HepG2 (cell line): ENCODE data around the gene ATN1. TPM values are rescaled to one million over a fixed set of nuclear protein-coding genes. Genes with fewer than 3 reads are reported as not detected.

Source experiments
- ATAC-seq: fragments of 200-7000 bp; cut with Tn5 transposase; 3 replicates; pipeline ENCODE4 v1.9.1; 2020; ENCODE audit warnings: mild to moderate bottlenecking, moderate library complexity
- BruUV-seq: library from RNA; stranded (reverse); fragments of 400-500 nt; replicated peaks from 2 replicates; lab custom pipeline; 2021; lab: Mats Ljungman, UMichigan
- CTCF ChIA-PET: fragments of 300-600 bp; formaldehyde crosslinking; extraction: SDS; loops from one replicate; lab custom pipeline; 2021; ENCODE audit warnings: low total read pairs, inconsistent platforms, low intra/inter-chr PET ratio; lab: Yijun Ruan, JAX
- POLR2A ChIA-PET: fragments of 350-600 bp; sonication (Branson Sonifier 250); formaldehyde crosslinking; loops from one replicate; lab custom pipeline; 2020; ENCODE audit warnings: antibody characterized with exemption, inconsistent platforms; lab: Yijun Ruan, JAX
- DNase-seq: peaks from one replicate; pipeline ENCODE4 v3.0.0-alpha.2; 2015; ENCODE audit warnings: low spot score
- FAIRE-seq: peaks from 3 replicates; lab custom pipeline; 2011; peaks lifted over from hg19 to GRCh38; lab: Jason Lieb, UNC
- H2AFZ ChIP-seq: one replicate; pipeline ENCODE4 v1.6.1; 2011; ENCODE audit warnings: low read length, inconsistent platforms
- H3K27ac ChIP-seq: fragments of 300-600 bp; 3 replicates; pipeline ENCODE4 v1.8.0; 2011; ENCODE audit warnings: mixed run types, mild to moderate bottlenecking, mixed read lengths, low read length, inconsistent platforms; ENCODE audit not compliant: insufficient read depth; ENCODE audit errors: extremely low read length
- H3K27me3 ChIP-seq, 2 experiments: fragments of 200-600 bp in 1 of 2; 2 replicates in 1 of 2; 3 replicates in 1 of 2; pipeline versions ENCODE4 v1.6.0 to v1.8.0; 2011; ENCODE audit warnings: low read length in 2 of 2, mild to moderate bottlenecking in 2 of 2, moderate library complexity in 2 of 2, inconsistent platforms in 1 of 2; ENCODE audit not compliant: insufficient read depth in 2 of 2, control insufficient read depth in 1 of 2
- H3K36me3 ChIP-seq, 2 experiments: fragments of 200-600 bp in 1 of 2; replicated peaks in 1 of 2; 2 replicates in 1 of 2; 3 replicates in 1 of 2; pipeline versions ENCODE4 v1.5.1 to v1.8.0; 2011; ENCODE audit warnings: low read length in 2 of 2, inconsistent platforms in 1 of 2; ENCODE audit not compliant: insufficient read depth in 2 of 2, control insufficient read depth in 1 of 2
- H3K4me1 ChIP-seq: 2 replicates; pipeline ENCODE4 v1.5.1; 2012; ENCODE audit warnings: low read length, inconsistent platforms; ENCODE audit not compliant: insufficient read depth
- H3K4me2 ChIP-seq: 2 replicates; pipeline ENCODE4 v1.6.0; 2011; ENCODE audit warnings: low read depth, low read length, inconsistent platforms
- H3K4me3 ChIP-seq, 3 experiments: fragments of 200-600 bp in 1 of 3; sonication (generic), shearing (Covaris generic) in 1 of 3; replicated peaks in 1 of 3; 2 replicates each; pipeline ENCODE4 v1.5.1; 2011 to 2016; ENCODE audit warnings: low read length in 3 of 3, inconsistent platforms in 2 of 3, low read depth in 2 of 3, mild to moderate bottlenecking in 2 of 3, control low read depth in 1 of 3, mixed read lengths in 1 of 3; ENCODE audit not compliant: insufficient read depth in 1 of 3
- H3K79me2 ChIP-seq: one replicate; pipeline ENCODE4 v1.6.1; 2011; ENCODE audit warnings: low read length, inconsistent platforms; ENCODE audit not compliant: insufficient read depth
- H3K9ac ChIP-seq: 2 replicates; pipeline ENCODE4 v1.6.0; 2011; ENCODE audit warnings: mild to moderate bottlenecking, low read depth, low read length, inconsistent platforms; ENCODE audit not compliant: insufficient read depth
- H3K9me3 ChIP-seq: 2 replicates; pipeline ENCODE4 v1.5.1; 2012; ENCODE audit warnings: mild to moderate bottlenecking, low read length
- H4K20me1 ChIP-seq: 2 replicates; pipeline ENCODE4 v1.6.0; 2011; ENCODE audit warnings: inconsistent platforms, mild to moderate bottlenecking, low read length, moderate library complexity; ENCODE audit not compliant: insufficient read depth
- EEA1 ChIP-seq: sonication (generic); formaldehyde crosslinking; IDR thresholded peaks from 2 replicates; pipeline ENCODE4 v1.5.1; 2020; ENCODE audit warnings: mild to moderate bottlenecking, missing genetic modification reagents, borderline replicate concordance
- FOXJ3 ChIP-seq: sonication (generic); formaldehyde crosslinking; IDR thresholded peaks from 2 replicates; pipeline ENCODE4 v1.4.0; 2020; ENCODE audit warnings: missing genetic modification reagents, mild to moderate bottlenecking, borderline replicate concordance
- FOXK1 ChIP-seq: sonication (generic); formaldehyde crosslinking; IDR thresholded peaks from 2 replicates; pipeline ENCODE4 v1.4.0; 2020; ENCODE audit warnings: low read depth, missing genetic modification reagents, borderline replicate concordance
- HNRNPL ChIP-seq: fragments of 200-400 bp; formaldehyde crosslinking; IDR thresholded peaks from 2 replicates; pipeline ENCODE4 v1.6.1; 2017; ENCODE audit warnings: mild to moderate bottlenecking, low read depth, low read length
- KAT8 ChIP-seq: IDR thresholded peaks from 2 replicates; pipeline ENCODE4 v1.6.1; 2016; ENCODE audit warnings: missing genetic modification reagents, missing compliant biosample characterization
- SOX13 ChIP-seq, 3 experiments: fragments of 450-650 bp in 1 of 3; sonication (generic) in 1 of 3; formaldehyde crosslinking in 1 of 3; IDR thresholded peaks in 2 of 3; conservative IDR thresholded peaks in 1 of 3; 2 replicates each; pipeline versions ENCODE4 v1.5.0 to v1.6.1; 2016 to 2020; ENCODE audit warnings: antibody characterized with exemption in 1 of 3, mild to moderate bottlenecking in 1 of 3, missing compliant biosample characterization in 1 of 3, missing genetic modification reagents in 1 of 3, moderate library complexity in 1 of 3
- ZNF30 ChIP-seq: sonication (generic); formaldehyde crosslinking; IDR thresholded peaks from 2 replicates; pipeline ENCODE4 v1.5.0; 2020; ENCODE audit warnings: mild to moderate bottlenecking, missing genetic modification reagents
- ZNF44 ChIP-seq: sonication (generic); formaldehyde crosslinking; IDR thresholded peaks from 2 replicates; pipeline ENCODE4 v1.5.1; 2020; ENCODE audit warnings: mild to moderate bottlenecking, missing genetic modification reagents
- ZNF484 ChIP-seq: sonication (generic); formaldehyde crosslinking; IDR thresholded peaks from 2 replicates; pipeline ENCODE4 v1.5.1; 2020; ENCODE audit warnings: mild to moderate bottlenecking, low read depth, missing genetic modification reagents, borderline replicate concordance
- ZNF616 ChIP-seq: sonication (generic); formaldehyde crosslinking; IDR thresholded peaks from 2 replicates; pipeline ENCODE4 v1.5.0; 2020; ENCODE audit warnings: low read depth, mild to moderate bottlenecking, missing genetic modification reagents
- ZNF672 ChIP-seq: sonication (generic); formaldehyde crosslinking; IDR thresholded peaks from 2 replicates; pipeline ENCODE4 v1.8.1; 2022; ENCODE audit warnings: missing genetic modification reagents
- ZNF850 ChIP-seq: sonication (generic); formaldehyde crosslinking; conservative IDR thresholded peaks from 2 replicates; pipeline ENCODE4 v1.9.0; 2021; ENCODE audit warnings: mild to moderate bottlenecking, missing genetic modification reagents
- WGBS: methylation state at CpG from one replicate; pipeline ENCODE4 v1.1.6; 2017; ENCODE audit warnings: low lambda C conversion rate; 5-methylcytosine and 5-hydroxymethylcytosine counted together
- in situ Hi-C: cut with HindIII; loops from 2 replicates; pipeline ENCODE4 v1.10.0; 2017; ENCODE audit warnings: low pct_unique_long_range_greater_than_20kb; ENCODE audit not compliant: extremely low pct_ligation_motif_present
- intact Hi-C: fragments of 100-400 bp; cut with micrococcal nuclease; formaldehyde crosslinking; loops from one replicate; pipeline ENCODE4 v1.10.0; 2022; ENCODE audit not compliant: unreplicated experiment
- polyA plus RNA-seq, 8 experiments: library from polyadenylated mRNA; depleted of rRNA in 3 of 8; stranded (reverse) in 7 of 8; unstranded in 1 of 8; fragments of >200 nt; fragmentation: Illumina TruSeq in 4 of 8; extraction: Trizol in 4 of 8; gene quantifications; 2 replicates each; pipeline versions ENCODE4 v1.2.1 to v1.2.3, GENCODE V29; 2011 to 2016; ENCODE audit warnings: low read depth in 4 of 8, missing spikeins in 1 of 8, mixed read lengths in 1 of 8; ENCODE audit not compliant: insufficient read depth in 1 of 8
- total RNA-seq, 5 experiments: library from RNA; depleted of rRNA; stranded (reverse); fragments of >200 nt; fragmentation: Illumina TruSeq; extraction: Trizol; gene quantifications; 2 replicates each; pipeline ENCODE4 v1.2.3, GENCODE V29; 2016; ENCODE audit warnings: low read depth in 1 of 5
- TF ChIP-seq, protein P1 (sequence below): sonication (generic); formaldehyde crosslinking; IDR thresholded peaks from 2 replicates; pipeline ENCODE4 v1.9.0; 2022; ENCODE audit warnings: low read depth, missing genetic modification reagents
- TF ChIP-seq, protein P2 (sequence below): sonication (generic); formaldehyde crosslinking; IDR thresholded peaks from 2 replicates; pipeline ENCODE4 v1.4.0; 2020; ENCODE audit warnings: missing genetic modification reagents

The ATN1 gene
- total and polyA plus RNA-seq, 2 of the 13 experiments (the other 11 are each of a cell fraction or from before 2014, with no cell fraction given), result 2.1 to 8.6 TPM

DNA sequence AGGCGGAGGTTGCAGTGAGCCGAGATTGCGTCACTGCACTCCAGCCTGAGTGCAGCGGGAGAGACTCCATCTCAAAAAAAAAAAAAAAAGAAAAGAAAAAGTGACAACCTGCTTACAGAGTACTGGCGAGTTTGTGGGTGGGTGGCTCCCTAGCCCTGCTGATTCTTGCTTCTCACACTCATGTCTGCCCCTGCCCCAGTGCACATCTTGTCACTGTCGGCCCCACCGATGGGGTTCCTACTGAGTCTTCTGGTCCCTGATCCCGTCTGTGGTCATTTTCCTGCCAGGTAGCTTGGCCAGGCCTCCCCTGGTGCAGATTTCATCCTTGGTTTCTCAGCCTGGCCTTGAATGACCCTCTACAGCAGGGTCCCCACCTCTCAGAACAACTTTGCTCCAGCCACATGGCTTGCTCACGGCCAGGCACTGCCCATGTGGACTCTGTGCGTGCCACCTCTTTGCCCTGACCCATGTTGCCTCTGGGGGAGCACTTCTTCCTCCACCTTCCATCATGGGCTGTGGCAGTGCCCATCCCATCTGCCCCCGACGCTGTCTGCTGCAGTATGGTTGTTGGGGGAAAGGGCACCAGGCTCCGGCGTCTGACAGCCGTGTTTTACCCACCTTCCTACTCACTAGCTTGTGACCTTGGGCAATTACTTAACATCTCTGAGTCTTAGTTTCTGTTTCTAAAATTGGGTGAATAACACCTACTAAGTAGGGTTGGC lies 21.3 kb downstream of the ATN1 start:
- no peaks in the 10 kb centered on the region for H3K27me3 ChIP-seq
- TF ChIP-seq HNRNPL, result peak; percentile 62; the same call in 1 of the 2 replicates
- TF ChIP-seq SOX13 (IDR thresholded peaks at IDR 0.05), result no peak
- TF ChIP-seq SOX13 (CRISPR knock-in tag; conservative IDR thresholded peaks at IDR 0.05 in 1 of 2, IDR thresholded peaks at IDR 0.05 in 1 of 2), result no peak
- TF ChIP-seq, protein P1, sequence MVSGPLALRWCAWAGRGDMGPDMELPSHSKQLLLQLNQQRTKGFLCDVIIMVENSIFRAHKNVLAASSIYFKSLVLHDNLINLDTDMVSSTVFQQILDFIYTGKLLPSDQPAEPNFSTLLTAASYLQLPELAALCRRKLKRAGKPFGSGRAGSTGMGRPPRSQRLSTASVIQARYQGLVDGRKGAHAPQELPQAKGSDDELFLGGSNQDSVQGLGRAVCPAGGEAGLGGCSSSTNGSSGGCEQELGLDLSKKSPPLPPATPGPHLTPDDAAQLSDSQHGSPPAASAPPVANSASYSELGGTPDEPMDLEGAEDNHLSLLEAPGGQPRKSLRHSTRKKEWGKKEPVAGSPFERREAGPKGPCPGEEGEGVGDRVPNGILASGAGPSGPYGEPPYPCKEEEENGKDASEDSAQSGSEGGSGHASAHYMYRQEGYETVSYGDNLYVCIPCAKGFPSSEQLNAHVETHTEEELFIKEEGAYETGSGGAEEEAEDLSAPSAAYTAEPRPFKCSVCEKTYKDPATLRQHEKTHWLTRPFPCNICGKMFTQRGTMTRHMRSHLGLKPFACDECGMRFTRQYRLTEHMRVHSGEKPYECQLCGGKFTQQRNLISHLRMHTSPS (CRISPR knock-in tag), result peak; percentile 58; the same call in 1 of the 2 replicates
- in situ Hi-C loops (loop anchor here (10.0 kb wide), 1 partner anchor 166 kb away; no protein-coding TSS in a partner anchor), intact Hi-C loops (no loop called here)
- FAIRE-seq (no peak), DNase-seq (no peak), ATAC-seq (no peak)
- H3K27ac ChIP-seq, result no peak overlapping the region
- POLR2A ChIA-PET, result no interaction called here
- H2AFZ ChIP-seq, result no peak overlapping the region
- H3K79me2 ChIP-seq, result no peaks in the 10 kb centered on the region
- H3K9ac ChIP-seq, result no peak overlapping the region
- no peaks in the 10 kb centered on the region for H3K9me3 ChIP-seq
- 83% methylated on average over 15 of the region's 15 CpGs for WGBS
- BruUV-seq, result no TSS peak
- no peak overlapping the region for H3K4me3 ChIP-seq
- H3K4me2 ChIP-seq, result no peak overlapping the region
- CTCF ChIA-PET, result no interaction called here
- H3K4me1 ChIP-seq, result peaks cover 27% of the 10 kb centered on the region
- no peaks in the 10 kb centered on the region for H3K36me3 ChIP-seq
- H4K20me1 ChIP-seq, result no peaks in the 10 kb centered on the region

DNA sequence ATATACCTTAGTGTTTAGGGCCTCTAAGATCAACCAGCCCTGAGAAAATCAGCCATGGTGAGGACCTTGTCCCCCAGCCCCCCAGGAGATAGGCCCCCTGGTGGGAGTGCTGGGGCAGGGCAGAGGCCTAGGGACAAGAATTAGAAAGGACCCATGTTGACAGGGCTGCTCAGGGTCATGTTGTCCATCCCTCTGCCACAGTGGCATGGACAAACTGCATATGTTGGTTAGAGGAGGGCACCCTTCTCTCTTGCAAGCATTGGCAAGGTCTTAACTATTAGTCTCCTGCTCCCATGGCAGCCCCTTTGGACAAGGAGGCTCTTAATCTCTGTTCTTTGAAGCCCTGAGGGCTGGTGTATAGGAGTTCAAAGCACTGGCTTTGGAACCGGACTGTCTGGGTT lies 22.6 kb downstream of the ATN1 start:
- Histone ChIP-seq H3K4me2 (no peak overlapping the region), H3K9ac (no peak overlapping the region), H3K4me3 (no peak overlapping the region), H4K20me1 (no peaks in the 10 kb centered on the region), H3K27ac (no peak overlapping the region), H3K36me3 (no peaks in the 10 kb centered on the region), H3K9me3 (no peaks in the 10 kb centered on the region), H3K4me1 (peaks cover 24% of the 10 kb centered on the region), H3K79me2 (no peaks in the 10 kb centered on the region), H3K27me3 (no peaks in the 10 kb centered on the region), H2AFZ (no peak overlapping the region)
- in situ Hi-C loops (no loop called here), intact Hi-C loops (no loop called here)
- no peak for FAIRE-seq
- no TSS peak for BruUV-seq
- no CpG with 5 or more reads among the region's 1 CpG for WGBS
- DNase-seq, result no peak
- ChIA-PET POLR2A (no interaction called here), CTCF (interaction anchor here (0.7 kb wide), 1 partner anchor 81 kb away, joined by 3 read pairs; no protein-coding TSS in a partner anchor)
- no peak for ATAC-seq
- TF ChIP-seq ZNF616 (CRISPR knock-in tag), result no peak
- no peak for TF ChIP-seq ZNF484 (CRISPR knock-in tag)
- TF ChIP-seq ZNF672 (CRISPR knock-in tag), result peak; percentile 98
- no peak for TF ChIP-seq FOXK1 (CRISPR knock-in tag)
- TF ChIP-seq FOXJ3 (CRISPR knock-in tag), result no peak
- TF ChIP-seq, protein P2, sequence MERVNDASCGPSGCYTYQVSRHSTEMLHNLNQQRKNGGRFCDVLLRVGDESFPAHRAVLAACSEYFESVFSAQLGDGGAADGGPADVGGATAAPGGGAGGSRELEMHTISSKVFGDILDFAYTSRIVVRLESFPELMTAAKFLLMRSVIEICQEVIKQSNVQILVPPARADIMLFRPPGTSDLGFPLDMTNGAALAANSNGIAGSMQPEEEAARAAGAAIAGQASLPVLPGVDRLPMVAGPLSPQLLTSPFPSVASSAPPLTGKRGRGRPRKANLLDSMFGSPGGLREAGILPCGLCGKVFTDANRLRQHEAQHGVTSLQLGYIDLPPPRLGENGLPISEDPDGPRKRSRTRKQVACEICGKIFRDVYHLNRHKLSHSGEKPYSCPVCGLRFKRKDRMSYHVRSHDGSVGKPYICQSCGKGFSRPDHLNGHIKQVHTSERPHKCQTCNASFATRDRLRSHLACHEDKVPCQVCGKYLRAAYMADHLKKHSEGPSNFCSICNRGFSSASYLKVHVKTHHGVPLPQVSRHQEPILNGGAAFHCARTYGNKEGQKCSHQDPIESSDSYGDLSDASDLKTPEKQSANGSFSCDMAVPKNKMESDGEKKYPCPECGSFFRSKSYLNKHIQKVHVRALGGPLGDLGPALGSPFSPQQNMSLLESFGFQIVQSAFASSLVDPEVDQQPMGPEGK (CRISPR knock-in tag), result peak; percentile 83
- TF ChIP-seq ZNF30 (CRISPR knock-in tag), result no peak
- TF ChIP-seq ZNF850 (CRISPR knock-in tag), result no peak
- TF ChIP-seq ZNF44 (CRISPR knock-in tag), result no peak
- TF ChIP-seq EEA1 (CRISPR knock-in tag), result no peak
- TF ChIP-seq KAT8, result no peak
